Activated T-helper 1 cell treated with anti-CD3 and anti-CD28 coated beads, Interleukin-2, amount 50 U/mL, for 16 hours (primary cell): ENCODE data around the gene EBLN1.
"Not testable (repeated sequence)": the region's sequence is repeated elsewhere in the genome, so short reads cannot be mapped to it uniquely, and the experiment has no call there.

ENCODE experiments used
- DNase-seq, 2 donors: peaks; one replicate each; pipeline ENCODE4 v3.0.0-alpha.2; 2020; ENCODE audit warnings: low read depth in 1 of 2, low spot score in 1 of 2

Gene EBLN1

DNA sequence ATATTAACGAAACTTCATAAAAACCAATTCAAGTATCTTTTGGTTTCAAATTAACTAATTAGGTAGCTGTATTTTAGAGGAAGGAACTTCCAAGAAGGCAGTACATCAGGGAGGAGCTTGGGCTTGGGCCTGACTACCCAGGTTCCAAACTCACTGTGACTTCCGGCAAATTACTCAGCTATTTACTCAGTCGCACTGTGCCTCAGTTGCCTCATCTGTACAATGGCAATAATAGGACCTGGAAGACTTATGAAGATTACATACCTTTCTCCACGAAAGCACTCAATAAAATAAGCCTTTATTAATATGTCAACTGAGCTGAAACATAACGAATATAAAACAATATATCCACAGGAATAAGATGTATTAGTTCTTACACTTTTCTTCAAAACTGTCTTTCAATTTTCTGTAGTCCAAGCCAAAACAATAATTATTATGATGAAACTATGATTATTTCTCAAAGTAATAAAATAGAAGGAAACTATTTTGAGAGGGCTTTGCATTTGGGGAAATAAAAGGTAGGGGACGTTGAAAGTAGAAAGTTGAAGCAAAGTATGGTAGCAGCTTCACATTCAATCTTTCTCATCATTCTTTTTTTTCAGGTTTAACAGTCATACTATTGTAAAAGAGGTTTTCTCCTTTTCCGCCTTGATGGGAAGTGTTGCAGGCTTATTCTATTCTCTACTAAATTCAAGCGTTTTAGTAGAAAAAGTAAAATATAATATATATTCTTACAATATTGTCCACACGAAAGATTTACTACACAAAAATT, 10.5 kb upstream of the EBLN1 start:
- DNase-seq: no peak

DNA sequence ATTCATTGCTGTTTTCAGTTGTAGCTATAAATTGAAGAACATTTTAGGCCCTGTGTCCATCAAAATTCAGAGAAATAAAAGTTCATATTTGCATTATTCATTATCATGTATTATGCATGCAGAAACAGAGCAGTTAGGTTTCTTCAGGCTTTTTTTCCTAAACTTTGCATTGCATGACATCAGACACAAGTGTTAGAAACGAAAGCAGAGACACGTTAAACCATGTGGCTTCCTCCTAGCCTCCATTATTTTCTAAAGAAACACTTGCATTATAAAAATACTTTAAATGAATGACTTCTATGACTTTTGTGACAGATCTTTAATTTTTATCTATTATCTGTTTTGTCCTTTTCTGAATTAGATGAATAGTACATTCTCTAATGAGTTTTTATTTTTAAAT, 8.8 kb upstream of the EBLN1 start:
- no peak for DNase-seq

DNA sequence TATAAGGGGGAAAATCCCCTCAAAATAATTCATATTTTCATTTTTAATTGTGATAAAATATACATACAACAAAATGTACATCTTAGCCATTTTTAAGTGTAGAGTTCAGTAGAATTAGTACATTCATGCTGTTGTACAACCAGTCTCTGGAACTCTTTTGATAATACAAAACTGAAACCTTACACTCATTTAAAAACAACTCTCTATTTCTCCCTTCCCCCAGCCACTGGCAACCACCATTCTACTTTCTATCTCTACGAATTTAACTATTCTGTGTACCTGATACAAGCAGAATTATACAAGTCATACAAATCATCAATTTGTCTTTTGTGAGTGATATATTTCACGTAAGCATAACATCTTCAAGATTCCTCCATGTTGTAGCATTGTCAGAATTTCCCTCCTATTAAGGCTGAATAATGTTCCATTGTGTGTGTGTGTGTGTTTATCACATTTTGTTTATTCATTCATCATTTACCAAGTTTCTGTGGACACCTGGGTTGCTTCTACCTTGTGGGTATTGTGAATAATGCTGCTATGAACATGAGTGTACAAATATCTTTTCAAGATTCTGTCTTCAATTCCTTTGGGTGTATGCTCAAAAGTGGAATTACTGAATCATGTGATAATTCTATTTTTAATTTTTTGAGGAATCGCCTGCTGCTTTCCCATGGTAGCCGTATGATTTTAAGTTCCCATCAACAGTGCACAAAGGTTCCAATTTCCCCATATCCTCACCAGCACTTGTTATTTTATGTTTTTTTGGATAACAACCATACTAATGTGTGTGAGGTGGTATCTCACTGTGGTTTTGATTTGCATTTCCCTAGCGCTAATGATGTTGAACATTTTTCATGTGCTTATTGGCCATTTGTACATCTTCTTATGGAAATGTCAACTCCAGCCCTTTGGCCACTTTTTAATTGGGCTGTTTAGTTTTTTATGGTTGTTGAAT, 4.7 kb upstream of the EBLN1 start:
- DNase-seq: no peak

DNA sequence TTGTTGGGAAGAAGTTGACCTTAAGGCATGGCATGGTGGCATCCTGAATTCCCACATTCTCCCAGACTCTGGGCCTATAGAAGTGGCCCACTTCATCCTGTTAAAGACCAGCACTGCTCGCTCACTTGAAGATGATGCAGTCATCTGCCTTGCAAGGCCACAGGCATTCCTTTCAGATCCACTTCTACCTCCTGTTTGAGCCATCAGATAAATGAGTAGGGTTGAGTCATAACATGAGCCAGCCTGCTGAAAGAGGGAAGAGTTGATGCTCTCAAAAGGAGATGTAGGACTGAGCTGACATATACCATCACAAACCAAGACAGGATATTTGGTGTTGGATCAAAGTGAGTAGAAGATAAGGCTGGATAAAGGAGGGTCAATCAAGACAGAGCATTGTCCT, 1.5 kb upstream of the EBLN1 start:
- no peak for DNase-seq

DNA sequence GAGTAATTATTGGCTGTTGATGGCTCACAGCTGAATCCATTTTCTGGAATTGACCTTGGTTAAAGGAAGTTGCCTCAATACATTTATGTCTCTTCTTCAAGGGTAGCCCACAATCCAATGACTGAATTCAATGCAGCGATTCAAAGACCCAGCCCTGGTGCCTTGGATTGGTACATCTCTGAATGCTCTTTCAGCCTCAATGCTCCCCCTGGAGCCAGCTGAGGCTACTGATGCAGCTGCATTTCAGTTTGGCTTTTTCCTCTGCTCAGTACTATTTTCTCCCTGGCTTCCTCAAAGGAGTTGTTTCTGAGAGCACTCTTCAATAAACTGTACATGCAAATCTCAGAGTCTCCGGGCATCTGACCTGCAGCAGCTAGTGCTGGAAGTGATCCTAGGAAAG, 633 bp upstream of the EBLN1 start:
- DNase-seq: no peak

DNA sequence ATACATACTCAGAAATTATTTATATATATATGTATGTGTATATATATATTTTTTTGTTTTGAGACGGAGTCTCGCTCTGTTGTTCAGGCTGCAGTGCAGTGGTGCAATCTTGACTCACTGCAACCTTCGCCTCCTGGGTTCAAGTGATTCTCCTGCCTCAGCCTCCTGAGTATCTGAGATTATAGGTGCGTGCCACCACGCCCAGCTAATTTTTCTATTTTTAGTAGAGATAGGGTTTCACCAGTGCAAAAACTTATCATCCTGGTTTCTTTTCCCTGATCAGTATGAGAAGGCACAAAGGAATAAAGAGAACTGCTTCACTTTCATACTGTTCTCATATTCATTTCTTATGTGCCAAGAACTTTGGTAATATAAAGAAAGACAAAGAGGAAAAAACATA, 731 bp downstream of the EBLN1 start:
- not testable (repeated sequence) for DNase-seq

DNA sequence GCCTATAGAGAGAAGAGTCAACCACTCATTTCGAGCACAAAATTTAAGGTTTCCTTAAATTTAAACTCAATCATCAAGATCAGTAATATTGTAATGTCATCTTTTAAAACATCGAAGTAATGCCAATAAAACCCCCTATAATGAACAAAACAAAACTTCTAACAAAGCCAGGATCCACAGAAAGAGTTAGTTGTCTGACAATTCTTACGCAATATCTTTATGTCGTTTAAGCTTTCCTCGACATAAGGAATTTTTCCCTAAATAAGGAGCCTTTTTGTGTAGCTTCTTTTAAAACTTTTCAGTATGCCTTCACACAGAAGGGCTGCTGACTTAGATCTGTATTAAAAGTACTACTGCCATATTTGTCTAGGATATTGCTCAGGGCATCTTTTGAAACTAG, 7.5 kb downstream of the EBLN1 start:
- no peak for DNase-seq

DNA sequence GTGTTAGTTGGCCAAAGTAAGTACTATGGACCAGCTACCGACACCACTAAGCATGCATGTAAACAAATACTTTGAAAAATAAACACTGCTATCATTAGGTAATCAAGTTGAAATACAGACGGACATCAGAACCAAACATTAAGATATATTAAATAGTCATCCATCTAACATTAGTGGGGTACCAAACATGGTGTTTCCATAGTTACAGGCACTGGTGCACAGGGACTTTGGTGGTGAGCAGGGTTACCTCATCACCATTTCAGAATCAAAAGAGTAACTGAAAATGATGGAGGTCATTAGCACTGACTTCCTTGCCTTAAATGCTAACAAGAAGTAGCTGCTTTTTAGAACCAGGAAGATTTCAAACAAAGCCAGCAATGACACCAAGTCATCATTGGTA, 23.9 kb downstream of the EBLN1 start:
- no peak for DNase-seq

DNA sequence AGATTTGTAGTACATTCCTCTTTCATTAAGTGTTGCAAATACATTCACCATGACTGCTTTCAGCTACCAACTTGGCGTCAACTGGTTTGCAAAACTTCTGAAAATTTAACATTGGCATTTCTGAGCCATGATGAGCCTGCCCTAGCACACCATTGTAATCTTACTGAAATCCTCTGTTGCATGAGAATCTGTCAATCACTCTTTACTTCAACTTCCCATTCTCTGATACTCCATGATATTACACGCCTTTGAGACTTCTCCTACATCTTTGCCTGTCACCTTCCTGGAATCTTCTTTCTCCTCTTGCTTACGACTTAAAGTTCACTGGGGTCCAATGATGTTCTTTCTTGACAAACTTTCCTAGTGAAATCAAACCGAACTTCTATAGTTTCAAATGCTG, 32.2 kb downstream of the EBLN1 start:
- DNase-seq: no peak

DNA sequence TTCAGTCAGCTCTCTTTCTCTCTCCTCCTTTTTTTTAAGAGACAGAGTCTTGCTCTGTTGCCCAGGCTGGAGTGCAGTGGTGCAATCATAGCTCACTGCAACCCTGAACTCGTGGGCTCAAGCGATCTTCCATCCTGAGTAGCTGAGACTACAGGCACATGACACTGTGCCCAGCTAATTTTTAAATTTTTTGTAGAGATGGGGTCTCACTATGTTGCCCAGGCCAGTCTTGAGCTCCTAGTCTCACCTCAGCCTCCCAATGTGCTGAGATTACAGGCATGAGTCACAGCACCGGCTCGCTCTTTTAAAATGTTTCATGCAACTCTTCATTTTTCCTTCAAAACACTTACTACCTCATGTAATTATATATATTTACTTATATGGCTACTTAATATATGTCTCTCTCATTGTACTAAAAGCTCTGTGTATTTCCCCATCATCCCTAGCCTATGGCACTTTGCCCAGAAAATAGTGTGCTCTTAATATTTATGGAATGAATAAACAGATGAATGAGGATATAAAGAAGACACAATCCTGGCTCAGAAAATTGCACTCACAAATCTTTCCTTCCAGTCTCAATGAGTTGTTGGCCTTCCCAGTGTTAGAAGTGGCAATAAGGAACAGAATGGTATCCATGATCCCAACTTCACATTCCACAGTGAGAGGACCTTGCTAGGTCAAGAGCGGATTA, 33.9 kb downstream of the EBLN1 start:
- no peak for DNase-seq

DNA sequence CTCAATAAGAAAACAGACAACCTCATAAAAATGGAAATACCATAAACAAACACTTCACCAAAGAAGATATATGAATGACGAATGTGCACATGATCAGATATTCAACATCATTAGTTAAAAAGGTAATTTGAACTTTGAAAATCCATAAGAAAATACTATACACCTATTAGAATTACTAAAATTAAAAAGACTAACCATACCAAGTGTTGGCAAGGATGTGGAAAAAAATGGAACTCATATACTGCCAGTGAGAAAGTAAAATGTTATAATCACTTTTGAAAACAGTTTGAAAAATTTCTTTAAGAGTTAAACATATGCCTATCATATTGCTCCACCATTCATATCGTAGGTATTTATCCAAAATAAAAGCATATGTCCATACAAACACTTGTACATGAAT, 37.1 kb downstream of the EBLN1 start:
- no peak for DNase-seq

DNA sequence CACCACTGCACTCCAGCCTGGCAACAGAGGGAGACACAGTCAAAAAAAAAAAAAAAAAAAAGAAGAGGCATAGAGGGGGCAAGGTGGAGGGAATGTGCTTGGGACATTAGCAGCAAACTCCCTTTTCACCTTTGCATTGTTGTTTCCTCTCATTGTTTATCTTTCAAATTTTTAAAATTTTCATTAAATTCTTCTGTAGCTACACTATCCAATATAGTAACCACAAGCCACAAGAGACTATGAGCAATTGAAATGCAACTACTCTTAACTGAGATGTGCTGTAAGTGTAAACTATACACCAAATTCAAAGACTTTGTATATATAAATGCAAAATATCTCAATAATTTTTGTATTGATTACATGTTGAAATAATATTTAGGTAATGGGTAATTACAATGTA, 43.4 kb downstream of the EBLN1 start:
- no peak for DNase-seq

DNA sequence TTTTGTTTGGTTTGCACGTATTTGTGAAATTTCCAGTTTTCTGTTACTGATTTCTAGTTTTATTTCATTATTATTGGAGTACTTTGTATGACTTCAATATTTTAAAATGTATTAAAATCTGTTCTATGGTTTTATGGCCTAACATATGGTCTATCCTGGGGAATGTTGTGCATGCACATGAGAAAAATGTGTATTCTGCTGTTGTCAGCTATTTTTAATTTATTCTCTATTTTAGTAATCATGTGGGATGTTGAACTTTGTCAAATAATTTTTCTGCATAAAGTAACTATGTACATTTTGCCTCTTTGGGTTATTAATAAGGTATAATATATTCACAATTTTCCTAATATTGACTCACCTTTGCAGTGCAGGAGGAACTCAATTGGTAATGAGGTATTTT, 46.7 kb downstream of the EBLN1 start:
- no peak for DNase-seq

DNA sequence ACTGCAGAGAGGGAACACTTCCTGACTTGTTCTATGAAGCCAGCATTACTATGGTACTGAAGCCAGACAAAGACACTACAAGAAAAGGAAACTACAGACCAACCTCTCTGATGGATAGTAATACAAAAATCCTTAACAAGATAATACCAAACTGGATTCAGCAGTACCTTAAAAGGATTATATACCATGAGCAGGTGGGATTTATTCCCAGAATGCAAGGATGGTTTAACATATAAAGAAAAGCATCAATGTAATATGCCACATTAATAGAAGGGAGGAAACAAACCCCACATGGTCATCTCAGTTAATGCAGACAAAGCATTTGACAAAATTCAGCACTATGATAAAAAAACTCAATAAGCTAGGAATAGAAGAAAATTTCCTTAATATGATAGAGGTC, 47.2 kb downstream of the EBLN1 start:
- DNase-seq: no peak

DNA sequence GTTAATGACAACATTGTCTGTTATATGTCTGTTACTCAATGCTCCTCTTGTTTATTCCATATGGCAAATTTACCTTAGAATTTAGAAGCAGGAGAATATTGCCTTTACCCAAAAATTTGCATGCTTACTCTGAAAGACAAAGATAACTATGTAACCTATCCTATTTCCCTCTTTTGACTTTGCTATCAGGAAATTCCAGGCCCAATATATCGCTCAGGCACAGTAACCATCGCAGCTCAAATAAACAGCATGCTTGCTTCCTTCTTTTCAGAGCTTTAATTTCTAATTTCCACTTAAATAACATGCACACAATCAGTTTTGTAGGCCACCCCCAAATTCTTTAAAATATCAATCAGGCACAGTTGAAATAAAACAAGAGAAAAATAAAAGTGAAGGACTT, 57.8 kb downstream of the EBLN1 start:
- DNase-seq: no peak

DNA sequence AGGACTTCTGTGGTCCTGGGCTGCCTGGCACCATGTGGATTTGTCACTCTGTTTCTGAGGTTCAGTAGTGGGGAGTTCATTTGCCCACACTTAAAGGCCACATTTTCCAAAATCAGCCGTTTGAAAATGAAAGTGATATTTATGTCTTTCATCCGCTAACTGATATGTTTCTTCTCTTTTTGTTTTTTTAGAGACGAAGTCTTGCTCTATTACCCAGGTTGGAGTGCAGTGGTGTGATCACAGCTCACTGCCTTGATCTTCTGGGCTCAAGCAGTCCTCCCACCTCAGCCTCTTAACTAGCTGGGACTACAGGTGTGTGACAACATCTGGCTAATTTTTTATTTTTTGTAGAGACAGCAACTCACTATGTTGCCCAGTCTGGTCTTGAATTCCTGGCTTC, 58.6 kb downstream of the EBLN1 start:
- no peak for DNase-seq
